ENCODE data around the gene BABAM2.

BABAM2 gene

DNA sequence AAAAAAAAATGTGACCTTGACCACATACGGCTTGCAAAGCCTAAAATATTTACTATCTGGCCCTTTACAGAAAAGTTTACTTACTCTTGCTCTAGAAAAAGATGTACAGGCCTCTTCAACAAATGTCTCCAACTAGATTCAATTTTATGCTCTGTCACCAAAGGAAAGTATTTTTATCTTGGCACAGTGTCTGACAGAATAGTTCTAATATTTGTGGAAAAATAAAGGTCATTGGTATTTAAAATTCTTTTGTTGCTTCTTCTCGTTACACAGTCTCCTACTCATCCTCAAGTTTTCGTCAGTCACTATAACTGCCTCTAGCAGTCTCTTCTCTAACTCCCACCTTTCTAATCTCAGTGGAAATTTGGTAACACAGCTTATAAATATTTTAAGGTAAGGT, 1.7 kb upstream of the BABAM2 start:
- H3F3A ChIP-seq (ENCODE audit: insufficient read depth, low read length): peaks cover 6% of the 10 kb centered on the region
- H3K79me2 ChIP-seq (ENCODE audit: low read length): no peaks in the 10 kb centered on the region
- H3K9ac ChIP-seq (ENCODE audit: low read length): no peak overlapping the region
- no peak overlapping the region for H3K27ac ChIP-seq (ENCODE audit: low read length)
- H3K9me3 ChIP-seq (replicated peaks; ENCODE audit: insufficient read depth, low read length): no peaks in the 10 kb centered on the region
- no peaks in the 10 kb centered on the region for H3K27me3 ChIP-seq (replicated peaks; ENCODE audit: insufficient read depth, low read length)
- no peaks in the 10 kb centered on the region for H3K9me2 ChIP-seq (replicated peaks; ENCODE audit: insufficient read depth, low read length)
- no peak overlapping the region for H3K4me3 ChIP-seq (ENCODE audit: low read length)
- no peak overlapping the region for H3K4me2 ChIP-seq (ENCODE audit: low read depth, low read length)
- no peak for DNase-seq
- H2AFZ ChIP-seq (ENCODE audit: low read length): no peak overlapping the region
- 0 out of 2 replicates have a peak, but pooled peaks cover 5% of the 10 kb centered on the region for H3K4me1 ChIP-seq (ENCODE audit: low read length)
- TF ChIP-seq CTCF (IDR thresholded peaks at IDR 0.05; ENCODE audit: low read length) (no peak), EZH2phosphoT487 (IDR thresholded peaks at IDR 0.05; ENCODE audit: low read length) (no peak), EZH2 (optimal IDR thresholded peaks at IDR 0.05; ENCODE audit: low read depth, low read length) (no peak)
- no peaks in the 10 kb centered on the region for H4K20me1 ChIP-seq (ENCODE audit: insufficient read depth, low read length)
- H3K36me3 ChIP-seq (replicated peaks; ENCODE audit: insufficient read depth, low read length): no peaks in the 10 kb centered on the region

DNA sequence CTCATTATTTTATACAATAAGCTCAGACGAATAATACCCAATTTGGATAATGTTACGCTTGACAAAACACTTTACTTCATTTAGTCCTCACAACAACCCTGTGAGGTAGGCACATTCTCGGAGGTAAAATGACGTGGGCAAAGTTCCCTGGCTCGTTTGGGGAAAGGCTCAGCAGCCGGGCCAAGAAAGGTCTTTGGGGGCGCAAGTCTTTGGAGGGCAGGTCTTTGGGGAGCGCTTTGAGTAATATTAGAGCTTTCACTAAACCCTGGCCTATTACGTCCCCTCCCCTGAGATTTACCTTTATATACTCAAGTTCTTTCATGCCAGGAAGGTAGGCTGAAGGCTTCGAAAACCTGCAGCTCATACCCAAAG, 769 bp upstream of the BABAM2 start:
- Histone ChIP-seq H3K27ac (ENCODE audit: low read length) (peak overlapping the region; percentile 99; the same call in 1 of the 2 replicates), H3K36me3 (replicated peaks; ENCODE audit: insufficient read depth, low read length) (no peaks in the 10 kb centered on the region), H2AFZ (ENCODE audit: low read length) (peak overlapping the region; percentile 96), H3K9me2 (replicated peaks; ENCODE audit: insufficient read depth, low read length) (no peaks in the 10 kb centered on the region), H3K4me2 (ENCODE audit: low read depth, low read length) (peak overlapping the region; percentile 89), H3F3A (ENCODE audit: insufficient read depth, low read length) (peaks cover 6% of the 10 kb centered on the region), H3K79me2 (ENCODE audit: low read length) (no peaks in the 10 kb centered on the region), H3K4me3 (ENCODE audit: low read length) (peak overlapping the region; percentile 93), H3K9ac (ENCODE audit: low read length) (peak overlapping the region; percentile 98), H3K27me3 (replicated peaks; ENCODE audit: insufficient read depth, low read length) (no peaks in the 10 kb centered on the region), H3K9me3 (replicated peaks; ENCODE audit: insufficient read depth, low read length) (no peaks in the 10 kb centered on the region), H4K20me1 (ENCODE audit: insufficient read depth, low read length) (no peaks in the 10 kb centered on the region), H3K4me1 (ENCODE audit: low read length) (0 out of 2 replicates have a peak, but pooled peaks cover 5% of the 10 kb centered on the region)
- DNase-seq: peak; percentile 9
- no peak for TF ChIP-seq CTCF (IDR thresholded peaks at IDR 0.05; ENCODE audit: low read length)
- TF ChIP-seq EZH2 (optimal IDR thresholded peaks at IDR 0.05; ENCODE audit: low read depth, low read length): no peak
- no peak for TF ChIP-seq EZH2phosphoT487 (IDR thresholded peaks at IDR 0.05; ENCODE audit: low read length)

- Histone ChIP-seq H2AFZ (ENCODE audit: low read length) (peak overlapping the region; percentile 99), H3K4me1 (ENCODE audit: low read length) (0 out of 2 replicates have a peak, but pooled peaks cover 5% of the 10 kb centered on the region), H3K4me3 (ENCODE audit: low read length) (peak overlapping the region; percentile 93), H3K9me3 (replicated peaks; ENCODE audit: insufficient read depth, low read length) (no peaks in the 10 kb centered on the region), H4K20me1 (ENCODE audit: insufficient read depth, low read length) (no peaks in the 10 kb centered on the region), H3K9ac (ENCODE audit: low read length) (peak overlapping the region; percentile 98), H3K4me2 (ENCODE audit: low read depth, low read length) (peak overlapping the region; percentile 95), H3K9me2 (replicated peaks; ENCODE audit: insufficient read depth, low read length) (no peaks in the 10 kb centered on the region), H3K79me2 (ENCODE audit: low read length) (no peaks in the 10 kb centered on the region), H3K27ac (ENCODE audit: low read length) (peak overlapping the region; percentile 99), H3F3A (ENCODE audit: insufficient read depth, low read length) (peaks cover 6% of the 10 kb centered on the region), H3K27me3 (replicated peaks; ENCODE audit: insufficient read depth, low read length) (no peaks in the 10 kb centered on the region), H3K36me3 (replicated peaks; ENCODE audit: insufficient read depth, low read length) (no peaks in the 10 kb centered on the region)
- peak; percentile 80 for DNase-seq
- TF ChIP-seq EZH2 (optimal IDR thresholded peaks at IDR 0.05; ENCODE audit: low read depth, low read length) (no peak), CTCF (IDR thresholded peaks at IDR 0.05; ENCODE audit: low read length) (no peak), EZH2phosphoT487 (IDR thresholded peaks at IDR 0.05; ENCODE audit: low read length) (no peak)
These were observed 569 bp downstream of the BABAM2 start for GRCh38 chr2:27890924-27891672.
